Measurements from ENCODE around the gene NCBP1.

DNA sequence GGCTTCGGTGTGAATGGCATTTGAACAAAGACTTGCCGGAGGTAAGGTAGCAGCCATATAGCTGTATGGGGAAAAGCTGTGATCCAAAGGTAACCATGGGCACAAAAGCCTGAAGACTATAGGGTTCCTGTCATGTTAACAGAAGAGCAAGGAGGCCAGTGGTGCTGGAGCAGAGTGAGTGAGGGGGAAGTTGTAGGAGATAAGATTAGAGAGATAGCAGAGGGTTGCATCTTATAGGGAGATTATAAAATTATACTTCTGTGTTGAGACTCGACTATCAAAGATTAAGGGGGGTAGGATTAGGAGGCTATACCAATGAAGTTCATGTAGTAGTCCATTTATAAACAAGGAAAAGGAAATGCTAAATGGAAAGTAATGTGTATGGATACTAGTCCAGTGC lies 3.3 kb downstream of the NCBP1 start:
- TF ChIP-seq POLR2AphosphoS5 (IDR thresholded peaks at IDR 0.05; ENCODE audit: low read depth) (no peak), SPI1 (IDR thresholded peaks at IDR 0.05; ENCODE audit: borderline replicate concordance, low read depth) (no peak), GABPA (IDR thresholded peaks at IDR 0.05; ENCODE audit: low read depth) (no peak)
- TF ChIP-seq, protein P1, sequence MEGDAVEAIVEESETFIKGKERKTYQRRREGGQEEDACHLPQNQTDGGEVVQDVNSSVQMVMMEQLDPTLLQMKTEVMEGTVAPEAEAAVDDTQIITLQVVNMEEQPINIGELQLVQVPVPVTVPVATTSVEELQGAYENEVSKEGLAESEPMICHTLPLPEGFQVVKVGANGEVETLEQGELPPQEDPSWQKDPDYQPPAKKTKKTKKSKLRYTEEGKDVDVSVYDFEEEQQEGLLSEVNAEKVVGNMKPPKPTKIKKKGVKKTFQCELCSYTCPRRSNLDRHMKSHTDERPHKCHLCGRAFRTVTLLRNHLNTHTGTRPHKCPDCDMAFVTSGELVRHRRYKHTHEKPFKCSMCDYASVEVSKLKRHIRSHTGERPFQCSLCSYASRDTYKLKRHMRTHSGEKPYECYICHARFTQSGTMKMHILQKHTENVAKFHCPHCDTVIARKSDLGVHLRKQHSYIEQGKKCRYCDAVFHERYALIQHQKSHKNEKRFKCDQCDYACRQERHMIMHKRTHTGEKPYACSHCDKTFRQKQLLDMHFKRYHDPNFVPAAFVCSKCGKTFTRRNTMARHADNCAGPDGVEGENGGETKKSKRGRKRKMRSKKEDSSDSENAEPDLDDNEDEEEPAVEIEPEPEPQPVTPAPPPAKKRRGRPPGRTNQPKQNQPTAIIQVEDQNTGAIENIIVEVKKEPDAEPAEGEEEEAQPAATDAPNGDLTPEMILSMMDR (IDR thresholded peaks at IDR 0.05; ENCODE audit: insufficient read depth, low read length): no peak
- TF ChIP-seq, protein P2, sequence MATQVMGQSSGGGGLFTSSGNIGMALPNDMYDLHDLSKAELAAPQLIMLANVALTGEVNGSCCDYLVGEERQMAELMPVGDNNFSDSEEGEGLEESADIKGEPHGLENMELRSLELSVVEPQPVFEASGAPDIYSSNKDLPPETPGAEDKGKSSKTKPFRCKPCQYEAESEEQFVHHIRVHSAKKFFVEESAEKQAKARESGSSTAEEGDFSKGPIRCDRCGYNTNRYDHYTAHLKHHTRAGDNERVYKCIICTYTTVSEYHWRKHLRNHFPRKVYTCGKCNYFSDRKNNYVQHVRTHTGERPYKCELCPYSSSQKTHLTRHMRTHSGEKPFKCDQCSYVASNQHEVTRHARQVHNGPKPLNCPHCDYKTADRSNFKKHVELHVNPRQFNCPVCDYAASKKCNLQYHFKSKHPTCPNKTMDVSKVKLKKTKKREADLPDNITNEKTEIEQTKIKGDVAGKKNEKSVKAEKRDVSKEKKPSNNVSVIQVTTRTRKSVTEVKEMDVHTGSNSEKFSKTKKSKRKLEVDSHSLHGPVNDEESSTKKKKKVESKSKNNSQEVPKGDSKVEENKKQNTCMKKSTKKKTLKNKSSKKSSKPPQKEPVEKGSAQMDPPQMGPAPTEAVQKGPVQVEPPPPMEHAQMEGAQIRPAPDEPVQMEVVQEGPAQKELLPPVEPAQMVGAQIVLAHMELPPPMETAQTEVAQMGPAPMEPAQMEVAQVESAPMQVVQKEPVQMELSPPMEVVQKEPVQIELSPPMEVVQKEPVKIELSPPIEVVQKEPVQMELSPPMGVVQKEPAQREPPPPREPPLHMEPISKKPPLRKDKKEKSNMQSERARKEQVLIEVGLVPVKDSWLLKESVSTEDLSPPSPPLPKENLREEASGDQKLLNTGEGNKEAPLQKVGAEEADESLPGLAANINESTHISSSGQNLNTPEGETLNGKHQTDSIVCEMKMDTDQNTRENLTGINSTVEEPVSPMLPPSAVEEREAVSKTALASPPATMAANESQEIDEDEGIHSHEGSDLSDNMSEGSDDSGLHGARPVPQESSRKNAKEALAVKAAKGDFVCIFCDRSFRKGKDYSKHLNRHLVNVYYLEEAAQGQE (IDR thresholded peaks at IDR 0.05; ENCODE audit: insufficient replicate concordance, low read depth): no peak
